ENCODE results near the gene OPTN. TPM values are rescaled to one million over a fixed set of nuclear protein-coding genes. Genes with fewer than 3 reads are reported as not detected.
"Not testable (repeated sequence)": the region's sequence is repeated elsewhere in the genome, so short reads cannot be mapped to it uniquely, and the experiment has no call there.

The OPTN gene
- total RNA-seq (ENCODE audit: insufficient read depth, low replicate concordance), result 47.7 TPM

GRCh38 chr10:13099666-13100348 is at the start of gene OPTN:
Gene OPTN (plus strand): TSS chr10:13100163. CDS start chr10:13109123, 8,960 bp downstream.
- DNase-seq (ENCODE audit: low spot score), result peak; percentile 87

- DNase-seq (ENCODE audit: low spot score), result no peak
Measured at GRCh38 chr10:13051126-13051694, 48.8 kb upstream of the OPTN start.

- not testable (repeated sequence) for DNase-seq (ENCODE audit: low spot score)
Measured at GRCh38 chr10:13053208-13053607, 46.8 kb upstream of the OPTN start.

- peak; percentile 25 for DNase-seq (ENCODE audit: low spot score)
Measured at GRCh38 chr10:13053794-13054462, 46.0 kb upstream of the OPTN start.

- DNase-seq (ENCODE audit: low spot score), result no peak
Measured at GRCh38 chr10:13054844-13055243, 45.1 kb upstream of the OPTN start.

- peak; percentile 53 for DNase-seq (ENCODE audit: low spot score)
Measured at GRCh38 chr10:13056456-13057077, 43.4 kb upstream of the OPTN start.

- DNase-seq (ENCODE audit: low spot score), result no peak
Measured at GRCh38 chr10:13062803-13063202, 37.2 kb upstream of the OPTN start.

- DNase-seq (ENCODE audit: low spot score), result no peak
Measured at GRCh38 chr10:13066527-13066926, 33.4 kb upstream of the OPTN start.

- no peak for DNase-seq (ENCODE audit: low spot score)
Measured at GRCh38 chr10:13067431-13067830, 32.5 kb upstream of the OPTN start.

- no peak for DNase-seq (ENCODE audit: low spot score)
Measured at GRCh38 chr10:13068071-13068470, 31.9 kb upstream of the OPTN start.

- no peak for DNase-seq (ENCODE audit: low spot score)
Measured at GRCh38 chr10:13068484-13068883, 31.5 kb upstream of the OPTN start.

GRCh38 chr10:13072339-13072738 is 27.6 kb upstream of the OPTN start:
- no peak for DNase-seq (ENCODE audit: low spot score)

GRCh38 chr10:13074563-13075451 is 25.2 kb upstream of the OPTN start:
- DNase-seq (ENCODE audit: low spot score), result peak; percentile 64

- no peak for DNase-seq (ENCODE audit: low spot score)
Measured at GRCh38 chr10:13078912-13079775, 20.8 kb upstream of the OPTN start.

GRCh38 chr10:13079776-13080050 is 20.2 kb upstream of the OPTN start:
- DNase-seq (ENCODE audit: low spot score), result no peak

GRCh38 chr10:13080643-13081042 is 19.3 kb upstream of the OPTN start:
- DNase-seq (ENCODE audit: low spot score), result no peak

- not testable (repeated sequence) for DNase-seq (ENCODE audit: low spot score)
Measured at GRCh38 chr10:13083700-13084099, 16.3 kb upstream of the OPTN start.

- no peak for DNase-seq (ENCODE audit: low spot score)
Measured at GRCh38 chr10:13086056-13086455, 13.9 kb upstream of the OPTN start.

- no peak for DNase-seq (ENCODE audit: low spot score)
Measured at GRCh38 chr10:13087601-13087985, 12.4 kb upstream of the OPTN start.

GRCh38 chr10:13087986-13088618 is 11.9 kb upstream of the OPTN start:
- peak; percentile 16 for DNase-seq (ENCODE audit: low spot score)

Measured in umbilical cord (tissue), 2 donors.